Activated CD4-positive, alpha-beta T cell treated with anti-CD3 and anti-CD28 coated beads, Interleukin-2, amount 50 U/mL, for 48 hours (primary cell): ENCODE data around the gene TPH2.

Source experiments
- DNase-seq, 2 experiments: peaks; one replicate each; pipeline ENCODE4 v3.0.0-alpha.2; 2020

The TPH2 gene

DNA sequence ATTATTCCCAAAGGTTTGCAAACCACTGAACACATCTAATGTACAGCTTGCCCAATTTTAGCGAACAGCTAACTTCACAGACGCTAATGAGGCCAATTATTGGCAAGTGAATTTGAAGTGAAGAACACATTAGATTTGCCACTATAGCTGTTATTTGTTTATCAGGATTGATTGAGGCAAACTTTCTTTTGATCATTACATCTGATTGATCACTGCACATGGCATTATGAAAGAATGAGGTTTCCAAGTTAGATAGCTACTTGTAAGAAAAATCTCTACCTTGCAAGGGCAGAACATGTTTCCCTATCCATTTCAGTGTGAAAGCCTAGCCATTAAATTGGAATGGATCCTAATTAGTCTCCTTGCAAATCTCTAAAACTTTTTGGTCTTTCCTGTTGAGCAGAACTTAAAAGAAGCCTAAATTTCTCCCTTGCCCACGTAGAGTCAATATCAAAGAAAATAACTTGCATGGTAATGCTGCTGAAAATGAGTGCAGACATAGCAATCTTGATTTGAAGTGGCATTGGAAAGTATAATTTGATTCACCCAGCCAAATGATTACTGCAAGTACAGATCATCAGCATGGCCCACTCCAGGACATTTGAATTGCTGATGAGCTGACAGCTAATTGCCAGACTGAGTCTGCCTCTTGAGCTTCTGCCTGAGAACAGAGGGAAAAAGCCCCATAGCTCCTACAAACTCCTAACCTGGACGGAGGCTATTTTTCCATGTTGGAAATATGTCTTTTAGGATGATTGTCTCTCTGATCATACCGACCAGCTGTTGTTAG lies 98.6 kb downstream of the TPH2 start:
- no peak for DNase-seq

DNA sequence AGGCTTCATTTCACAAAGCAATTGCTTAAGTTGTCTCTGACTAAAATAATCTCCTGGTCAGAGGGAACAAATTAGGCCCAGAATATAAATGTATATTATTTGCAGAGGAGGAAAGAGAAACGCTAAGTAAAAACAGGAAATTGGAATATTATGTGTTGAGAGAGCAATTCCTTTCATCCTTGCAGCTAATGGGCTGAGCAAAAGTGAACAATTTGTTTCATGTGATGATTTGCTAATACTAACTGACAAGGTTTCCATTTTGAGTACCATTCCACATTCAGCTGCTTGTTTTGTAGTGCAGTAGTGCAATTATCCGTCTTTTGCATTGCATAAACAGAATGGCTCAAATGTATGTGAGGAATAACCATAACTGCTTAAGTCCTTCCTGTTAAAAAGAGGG lies 103.2 kb downstream of the TPH2 start:
- DNase-seq, result no peak

DNA sequence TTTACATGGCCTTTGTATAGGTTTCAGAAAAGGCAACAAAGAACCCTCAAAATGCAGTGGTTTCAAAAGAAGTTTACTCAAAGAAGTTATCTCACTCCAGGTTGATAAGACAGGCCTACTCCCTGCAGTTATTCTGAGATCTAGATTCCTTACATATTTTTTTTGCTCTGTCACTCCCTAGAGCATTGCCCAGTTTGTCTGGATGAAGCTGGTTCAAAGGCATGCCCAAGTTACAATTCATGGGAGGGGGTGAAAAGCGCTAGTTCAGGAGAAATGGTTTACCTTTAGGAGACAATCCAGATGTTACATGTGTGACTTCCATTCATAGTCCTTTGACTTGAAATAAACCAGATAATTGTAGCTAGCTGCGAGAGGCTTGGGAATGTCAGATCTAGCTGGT lies 115.0 kb downstream of the TPH2 start:
- no peak for DNase-seq

DNA sequence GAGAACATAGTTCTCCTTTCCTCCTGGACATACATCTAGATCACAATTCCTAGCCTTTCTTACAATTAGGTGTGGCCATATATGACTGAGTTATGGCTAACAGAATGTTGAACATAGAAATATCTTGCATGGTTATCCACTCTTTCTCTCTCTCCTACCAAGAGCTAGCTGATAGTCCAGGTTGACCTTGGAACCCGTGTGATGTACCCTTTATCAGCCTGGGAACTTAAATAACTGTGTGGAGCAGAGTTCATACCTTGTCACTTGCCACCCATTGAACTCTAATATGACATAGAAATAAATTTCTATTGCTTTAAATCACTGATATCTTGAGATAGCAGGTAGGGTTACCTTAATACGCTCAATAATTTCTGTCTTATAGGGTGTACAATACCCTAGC lies 115.9 kb downstream of the TPH2 start:
- DNase-seq, result no peak

DNA sequence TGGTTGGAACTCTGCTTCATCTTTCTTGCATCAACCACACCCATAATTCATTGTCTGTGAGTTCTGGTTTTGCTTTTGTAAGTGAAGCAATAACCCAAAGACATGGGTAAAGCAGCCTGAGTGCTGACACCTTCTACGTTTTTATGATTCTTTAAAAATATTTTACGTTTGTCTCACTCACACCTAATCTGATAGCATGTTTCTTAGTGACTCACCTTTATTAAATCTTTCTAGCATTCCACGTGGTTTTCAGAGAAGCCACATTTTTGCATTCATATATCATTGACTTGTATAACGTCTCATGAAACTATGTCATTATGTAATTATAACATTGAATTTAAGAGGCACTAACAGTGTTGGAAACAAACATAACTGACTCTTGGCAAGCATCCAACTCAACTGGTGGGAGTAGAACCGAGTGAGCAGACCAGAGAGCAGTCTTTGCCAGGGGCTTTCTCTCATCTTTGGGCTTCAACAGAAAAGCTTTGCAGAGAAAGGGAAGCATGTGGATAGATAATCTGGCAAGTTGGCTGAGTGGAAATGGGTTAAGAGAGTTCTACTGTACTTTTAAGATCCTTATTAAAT lies 118.8 kb downstream of the TPH2 start:
- no peak for DNase-seq

DNA sequence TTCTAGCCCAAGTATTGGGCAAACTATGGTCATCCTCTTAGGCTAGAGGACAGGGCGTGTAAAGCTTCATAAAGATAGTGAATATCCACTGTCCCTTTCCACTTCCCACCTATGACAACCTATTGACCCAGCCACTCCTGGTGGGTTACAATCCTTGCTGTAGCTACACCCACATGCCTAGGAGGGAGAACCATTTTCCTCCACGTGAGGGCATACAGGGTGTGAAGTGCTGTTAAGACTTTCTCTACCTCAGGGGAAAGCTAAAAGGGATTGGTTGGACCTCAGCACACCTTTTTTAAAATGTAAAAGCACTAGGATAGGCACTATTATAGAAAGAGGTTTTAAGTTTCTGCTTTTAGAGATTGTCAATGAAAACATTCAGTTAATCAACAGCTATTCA lies 124.4 kb downstream of the TPH2 start:
- no peak for DNase-seq

DNA sequence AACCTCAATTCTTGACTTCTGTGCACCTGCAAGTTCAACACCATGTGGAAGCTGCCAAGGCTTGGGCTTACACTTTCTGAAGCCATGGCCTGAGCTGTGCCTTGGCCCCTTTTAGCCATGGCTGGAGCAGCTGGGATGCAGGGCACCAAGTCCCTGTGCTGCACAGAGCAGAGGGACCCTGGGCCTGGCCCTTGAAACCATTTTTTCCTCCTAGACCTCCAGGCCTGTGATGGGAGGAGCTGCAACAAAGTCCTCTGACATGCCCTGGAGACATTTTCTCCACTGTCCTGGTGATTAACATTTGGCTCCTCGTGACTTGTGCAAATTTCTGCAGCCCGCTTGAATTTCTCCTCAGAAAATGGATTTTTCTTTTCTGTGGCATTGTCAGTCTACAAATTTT lies 132.4 kb downstream of the TPH2 start:
- DNase-seq, result no peak

DNA sequence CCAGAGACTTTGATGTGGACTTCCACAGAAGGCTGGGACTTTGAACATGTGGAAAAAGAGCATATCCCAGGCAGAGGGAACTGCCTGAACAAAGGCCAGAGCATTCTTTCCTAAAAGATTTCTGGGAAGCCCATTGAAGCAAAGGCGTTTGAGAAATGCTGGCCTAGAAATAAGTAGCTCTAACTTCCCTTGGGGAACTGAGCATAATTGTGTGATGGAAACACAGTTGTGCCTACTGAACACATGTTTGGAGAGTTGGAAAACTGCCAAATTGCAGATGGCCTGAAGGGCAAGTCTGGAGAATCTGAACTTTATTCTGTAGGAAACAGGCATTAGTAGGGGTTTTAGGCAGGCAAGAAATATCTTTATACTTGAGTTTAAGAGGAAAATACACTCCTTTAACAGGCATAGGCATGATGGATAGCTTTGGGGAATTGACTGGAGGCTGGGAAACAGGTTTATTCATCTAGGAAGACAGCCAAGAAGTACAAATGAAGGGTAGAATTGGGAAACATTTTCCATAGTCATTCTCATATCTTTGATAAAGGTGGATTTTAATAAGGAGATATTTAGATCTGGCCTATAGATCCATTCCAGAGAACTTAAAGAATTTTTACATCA lies 134.1 kb downstream of the TPH2 start:
- no peak for DNase-seq

DNA sequence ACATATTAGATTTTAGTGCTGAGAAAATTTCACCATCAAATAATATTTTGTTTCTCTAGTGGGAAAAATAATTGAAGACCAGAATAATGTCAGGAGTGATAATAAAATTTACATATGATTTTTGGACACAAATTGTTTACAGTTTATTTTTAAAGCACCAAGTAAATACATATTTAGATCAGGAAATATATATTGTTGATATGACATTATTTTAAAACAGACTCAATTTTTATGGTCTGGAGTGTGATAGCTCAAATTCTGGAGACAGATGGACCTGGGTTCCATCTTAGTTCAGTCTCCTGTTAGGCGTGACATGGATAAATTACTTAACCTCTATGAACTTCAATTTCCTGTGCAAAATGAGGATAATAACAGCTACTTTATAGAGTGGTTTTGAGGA lies 135.4 kb downstream of the TPH2 start:
- DNase-seq, result no peak

DNA sequence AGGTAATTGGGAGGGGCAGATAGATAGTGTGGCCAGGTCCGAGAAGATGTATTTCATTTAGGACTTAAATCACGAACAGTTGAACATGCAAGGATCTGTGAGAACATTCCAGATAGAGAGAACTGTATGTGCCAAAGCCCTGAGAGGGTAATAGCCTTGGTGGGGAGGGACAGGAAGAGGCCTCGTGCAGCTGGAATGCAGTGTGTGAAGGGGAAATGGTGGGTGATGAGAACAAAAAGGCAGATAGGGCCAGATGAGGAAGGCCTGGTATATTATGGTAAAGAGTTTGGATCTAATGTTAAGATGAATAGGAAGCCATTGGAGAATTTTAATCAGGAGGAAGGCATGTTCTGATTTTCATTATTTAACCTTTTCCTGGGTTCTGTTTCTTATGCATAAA lies 136.3 kb downstream of the TPH2 start:
- no peak for DNase-seq

DNA sequence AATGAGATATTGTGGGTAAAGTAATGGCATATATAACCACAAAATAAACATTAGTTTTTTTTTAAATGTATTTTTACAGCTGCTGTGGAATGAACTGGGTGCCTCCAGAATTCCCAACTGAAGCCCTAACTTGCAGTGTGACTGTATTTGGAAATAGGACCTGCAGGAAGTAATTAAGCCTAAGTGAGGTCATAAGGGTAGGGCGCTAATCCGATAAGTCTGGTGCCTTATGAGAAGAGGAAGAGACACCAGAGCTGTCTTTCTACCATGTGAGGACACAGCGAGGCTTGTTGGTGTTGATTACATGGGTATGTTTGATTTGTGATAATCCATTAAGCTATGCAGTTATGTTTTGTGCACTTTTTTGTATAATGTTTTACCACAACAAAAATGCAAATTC lies 136.8 kb downstream of the TPH2 start:
- no peak for DNase-seq

DNA sequence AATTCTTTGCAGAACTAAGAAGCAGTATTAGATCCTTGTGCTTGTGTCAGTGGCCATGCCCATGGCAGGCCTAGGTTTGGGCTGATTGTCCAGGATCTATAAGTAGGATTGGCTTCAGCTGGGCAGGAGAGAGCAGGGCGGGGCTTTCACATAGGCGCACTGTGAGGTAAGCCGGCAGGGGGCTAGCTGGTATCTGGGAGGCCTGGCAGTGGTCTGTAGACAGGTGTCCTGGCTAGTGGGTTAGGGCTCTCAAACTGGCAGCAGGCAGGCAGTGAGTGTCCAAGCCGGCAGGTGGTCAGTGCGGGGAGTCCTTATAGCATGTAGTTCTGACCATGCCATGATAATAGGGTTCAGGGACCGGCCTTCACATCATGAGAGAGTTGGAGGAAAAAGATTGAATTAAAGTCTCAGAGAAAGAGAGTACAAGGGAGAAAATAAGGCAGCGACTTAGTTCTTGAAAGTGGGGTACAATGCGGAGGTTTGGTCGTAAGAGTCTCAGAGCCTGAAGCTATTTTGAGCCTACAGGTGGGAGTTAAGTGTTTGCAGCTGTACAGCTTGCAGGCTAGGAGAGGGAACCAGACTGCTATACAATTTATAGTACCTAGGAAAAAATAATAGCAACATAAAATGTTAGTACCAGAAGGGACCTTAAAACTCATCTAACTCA lies 137.4 kb downstream of the TPH2 start:
- no peak for DNase-seq

DNA sequence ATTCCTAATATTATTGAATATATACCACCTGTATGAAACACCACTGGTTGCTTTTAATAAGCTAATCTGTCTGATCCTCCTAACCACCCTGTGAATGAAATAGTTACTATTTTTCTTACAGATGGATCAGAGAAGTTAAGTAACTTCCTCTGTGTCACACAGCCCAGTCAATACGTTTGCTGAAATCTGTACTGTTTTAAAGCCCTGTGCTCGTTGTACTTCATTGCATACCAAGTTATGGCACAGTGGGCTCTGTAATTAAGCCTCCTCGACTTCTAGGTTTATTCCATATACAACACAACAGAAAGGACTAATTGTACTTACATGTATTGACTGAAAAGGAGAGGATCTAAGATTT lies 137.9 kb downstream of the TPH2 start:
- no peak for DNase-seq

DNA sequence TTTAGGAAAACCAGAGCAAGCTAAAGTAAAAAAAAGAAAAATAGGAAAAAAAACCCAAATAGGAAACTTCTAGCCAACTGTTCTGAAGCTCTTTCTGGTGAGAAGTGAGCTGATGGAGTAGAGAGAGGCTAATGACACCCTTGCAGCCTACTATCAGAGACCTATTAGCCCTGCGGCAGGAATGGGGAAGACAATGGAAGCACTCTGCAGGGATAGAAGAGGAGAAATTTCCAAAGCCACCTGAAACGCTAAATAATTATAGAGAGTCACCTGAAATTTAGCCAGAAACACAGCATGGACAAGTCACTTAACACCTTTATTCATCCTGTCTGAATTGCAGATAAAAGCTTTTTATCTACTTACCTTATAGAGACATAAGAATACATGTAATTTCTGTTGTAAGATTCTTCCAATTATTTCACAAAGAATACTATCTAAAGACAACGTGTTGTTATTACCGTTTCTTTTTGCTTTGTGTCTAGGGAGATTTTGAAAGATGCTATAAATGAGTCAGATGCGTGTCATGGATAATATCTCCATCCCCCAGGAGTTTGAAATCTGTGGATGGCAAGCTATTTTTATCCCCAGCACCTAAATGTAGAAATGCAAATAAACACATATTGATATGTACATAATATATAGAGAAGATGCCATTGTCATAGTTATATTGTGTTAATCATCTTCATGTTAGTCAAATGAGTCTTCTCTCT lies 138.6 kb downstream of the TPH2 start:
- DNase-seq, result no peak

DNA sequence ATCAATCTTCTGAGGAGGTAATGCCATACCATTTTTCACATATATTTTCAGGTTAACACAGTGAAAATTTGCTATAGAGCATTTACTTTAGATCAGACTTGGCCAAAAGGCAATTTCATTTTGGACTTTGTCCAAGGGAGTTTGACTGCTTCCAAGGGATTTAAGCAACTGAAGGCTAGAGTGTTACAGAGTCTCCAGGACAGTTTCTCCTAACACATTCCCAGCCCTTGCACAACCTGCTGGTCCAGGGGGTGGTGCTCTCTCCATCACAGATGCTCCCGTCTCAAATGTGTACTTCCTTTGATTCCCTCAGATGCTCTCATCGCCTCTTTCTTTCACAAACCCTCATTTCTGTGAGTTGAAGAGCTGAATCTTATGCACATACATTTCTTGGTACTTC lies 143.1 kb downstream of the TPH2 start:
- no peak for DNase-seq
